K562 (cell line): Measurements from ENCODE around the gene ATP9B. TPM values are rescaled to one million over a fixed set of nuclear protein-coding genes. Genes with fewer than 3 reads are reported as not detected.

Experiments
- ATAC-seq: fragments of 200-7000 bp; cut with Tn5 transposase; 3 replicates; pipeline ENCODE4 v1.9.1; 2020; ENCODE audit warnings: moderate library complexity
- BruUV-seq: library from RNA; stranded (reverse); fragments of 400-500 nt; replicated peaks from 2 replicates; lab custom pipeline; 2021; lab: Mats Ljungman, UMichigan
- CTCF ChIA-PET: fragments of 300-600 bp; formaldehyde crosslinking; extraction: SDS; loops from one replicate; lab custom pipeline; 2021; ENCODE audit warnings: low intra/inter-chr PET ratio; lab: Yijun Ruan, JAX
- POLR2A ChIA-PET: fragments of 300-600, 350-650 bp; sonication (Branson Sonifier 250); formaldehyde crosslinking; extraction: SDS; loops from one replicate; lab custom pipeline; 2021; ENCODE audit warnings: antibody characterized with exemption, inconsistent platforms; lab: Yijun Ruan, JAX
- DNase-seq, 4 experiments: peaks; one replicate each; pipeline versions ENCODE4 v3.0.0 to v3.0.0-alpha.2; 2011 to 2018; ENCODE audit warnings: low spot score in 3 of 4, mixed read lengths in 3 of 4; ENCODE audit errors: extremely low read depth in 1 of 4
- FAIRE-seq: peaks from 2 replicates; lab custom pipeline; 2011; peaks lifted over from hg19 to GRCh38; lab: Jason Lieb, UNC
- H2AFZ ChIP-seq: 2 replicates; pipeline ENCODE4 v1.6.0; 2011; ENCODE audit warnings: low read depth, low read length, control low read depth, inconsistent platforms
- H3K27ac ChIP-seq: fragments of 200-600 bp; 3 replicates; pipeline ENCODE4 v1.8.0; 2011; ENCODE audit warnings: low read depth, mild to moderate bottlenecking, control low read depth, inconsistent platforms, low read length, moderate library complexity, mixed read lengths; ENCODE audit errors: extremely low read depth
- H3K27me3 ChIP-seq, 2 experiments: fragments of 300-600 bp in 1 of 2; 2 replicates in 1 of 2; 3 replicates in 1 of 2; pipeline versions ENCODE4 v1.6.0 to v1.8.0; 2011; ENCODE audit warnings: inconsistent platforms in 2 of 2, low read length in 2 of 2, mild to moderate bottlenecking in 1 of 2, mixed read lengths in 1 of 2, moderate library complexity in 1 of 2; ENCODE audit not compliant: control insufficient read depth in 2 of 2, insufficient read depth in 2 of 2
- H3K36me3 ChIP-seq: fragments of 300-600 bp; 3 replicates; pipeline ENCODE4 v1.8.0; 2011; ENCODE audit warnings: mild to moderate bottlenecking, low read length, inconsistent platforms; ENCODE audit not compliant: control insufficient read depth, insufficient read depth
- H3K4me1 ChIP-seq, 2 experiments: fragments of 200-600 bp in 1 of 2; replicated peaks in 1 of 2; 2 replicates in 1 of 2; 3 replicates in 1 of 2; pipeline versions ENCODE4 v1.5.1 to v1.8.0; 2011; ENCODE audit warnings: inconsistent platforms in 2 of 2, low read length in 2 of 2, mild to moderate bottlenecking in 1 of 2, mixed read lengths in 1 of 2, moderate library complexity in 1 of 2; ENCODE audit not compliant: control insufficient read depth in 2 of 2, insufficient read depth in 2 of 2
- H3K4me2 ChIP-seq: 2 replicates; pipeline ENCODE4 v1.6.1; 2011; ENCODE audit warnings: low read length, control low read depth, inconsistent platforms, mixed read lengths; ENCODE audit not compliant: insufficient read depth
- H3K4me3 ChIP-seq: fragments of 200-600 bp; sonication (generic), shearing (Covaris generic); 2 replicates; pipeline ENCODE4 v1.5.1; 2016; ENCODE audit warnings: control low read depth, inconsistent platforms
- H3K79me2 ChIP-seq: fragments of 200-600 bp; 3 replicates; pipeline ENCODE4 v1.8.0; 2011; ENCODE audit warnings: low read length, inconsistent platforms; ENCODE audit not compliant: control insufficient read depth, insufficient read depth
- H3K9ac ChIP-seq, 2 experiments: 2 replicates each; pipeline versions ENCODE4 v1.6.0 to v1.6.1; 2011; ENCODE audit warnings: low read depth in 2 of 2, low read length in 2 of 2, control low read depth in 1 of 2, inconsistent platforms in 1 of 2, mild to moderate bottlenecking in 1 of 2, mixed read lengths in 1 of 2; ENCODE audit not compliant: insufficient read depth in 1 of 2
- H3K9me1 ChIP-seq: one replicate; pipeline ENCODE4 v1.6.0; 2011; ENCODE audit warnings: inconsistent platforms, mild to moderate bottlenecking, low read length, moderate library complexity; ENCODE audit not compliant: control insufficient read depth, insufficient read depth
- H3K9me3 ChIP-seq: replicated peaks from 2 replicates; pipeline ENCODE4 v1.5.1; 2011; ENCODE audit warnings: low read depth, low read length, inconsistent platforms; ENCODE audit not compliant: control insufficient read depth, insufficient read depth
- H4K20me1 ChIP-seq: replicated peaks from 2 replicates; pipeline ENCODE4 v1.6.1; 2011; ENCODE audit warnings: low read length, inconsistent platforms, mixed read lengths; ENCODE audit not compliant: control insufficient read depth, insufficient read depth
- ARHGAP35 ChIP-seq: fragments of 450-650 bp; IDR thresholded peaks from 2 replicates; pipeline ENCODE4 v1.6.1; 2018; ENCODE audit not compliant: partially characterized antibody
- POLR2G ChIP-seq: fragments of 200-400 bp; formaldehyde crosslinking; IDR thresholded peaks from 2 replicates; pipeline ENCODE4 v1.6.1; 2017; ENCODE audit warnings: low read depth, mild to moderate bottlenecking, antibody characterized with exemption, low read length, moderate library complexity
- ZNF584 ChIP-seq: fragments of 200-800 bp; sonication (Bioruptor generic); IDR thresholded peaks from 2 replicates; pipeline ENCODE4 v1.6.1; 2016; ENCODE audit warnings: low read depth, mild to moderate bottlenecking, missing genetic modification characterization, missing compliant biosample characterization
- WGBS: fragments of 100-300 bp; shearing (Covaris generic); methylation state at CpG from one replicate; pipeline ENCODE4 v1.1.6; 2016; ENCODE audit warnings: low coverage, mixed read lengths; ENCODE audit not compliant: insufficient coverage; ENCODE audit errors: missing lambda C conversion rate; 5-methylcytosine and 5-hydroxymethylcytosine counted together
- in situ Hi-C: fragments of 300-500 bp; cut with MboI; formaldehyde crosslinking; loops from 4 replicates; pipeline ENCODE4 v1.15.0; 2018; ENCODE audit warnings: inconsistent platforms, mixed read lengths
- intact Hi-C: fragments of 100-400 bp; cut with micrococcal nuclease; formaldehyde crosslinking; loops from 2 replicates; pipeline ENCODE4 v1.14.2; 2022
- polyA plus RNA-seq, 8 experiments: library from polyadenylated mRNA; depleted of rRNA in 4 of 8; stranded (reverse) in 5 of 8; unstranded in 3 of 8; fragments of >200 nt; fragmentation: Nextera tagmentation in 2 of 8; fragmentation: Illumina TruSeq in 1 of 8; extraction: Ambion mirVana in 2 of 8; extraction: Trizol in 1 of 8; gene quantifications; 2 replicates each; pipeline versions ENCODE4 v1.2.1 to v1.2.3, GENCODE V29; 2011 to 2014; ENCODE audit warnings: inconsistent platforms in 1 of 8, missing spikeins in 1 of 8
- total RNA-seq, 7 experiments: library from RNA; depleted of rRNA in 6 of 7; stranded (reverse); fragments of >200 nt in 6 of 7; fragmentation: Illumina TruSeq in 2 of 7; extraction: Trizol in 2 of 7; gene quantifications; 2 replicates each; pipeline versions ENCODE4 v1.2.1 to v1.2.3, GENCODE V29; 2011 to 2021; ENCODE audit warnings: low replicate concordance in 1 of 7
- TF ChIP-seq, protein P1 (sequence below): sonication (generic); formaldehyde crosslinking; IDR thresholded peaks from 2 replicates; pipeline ENCODE4 v1.8.0; 2023; ENCODE audit warnings: mild to moderate bottlenecking, missing genetic modification reagents
- TF ChIP-seq, protein P2 (sequence below): sonication (generic); formaldehyde crosslinking; IDR thresholded peaks from 2 replicates; pipeline ENCODE4 v1.8.0; 2022; ENCODE audit warnings: mild to moderate bottlenecking, missing genetic modification reagents

ATP9B gene
- total and polyA plus RNA-seq, 9 of the 15 experiments (the other 6 are each of a cell fraction or from before 2014, with no cell fraction given) = 0.66 to 13.2 (median 7.9) TPM

DNA sequence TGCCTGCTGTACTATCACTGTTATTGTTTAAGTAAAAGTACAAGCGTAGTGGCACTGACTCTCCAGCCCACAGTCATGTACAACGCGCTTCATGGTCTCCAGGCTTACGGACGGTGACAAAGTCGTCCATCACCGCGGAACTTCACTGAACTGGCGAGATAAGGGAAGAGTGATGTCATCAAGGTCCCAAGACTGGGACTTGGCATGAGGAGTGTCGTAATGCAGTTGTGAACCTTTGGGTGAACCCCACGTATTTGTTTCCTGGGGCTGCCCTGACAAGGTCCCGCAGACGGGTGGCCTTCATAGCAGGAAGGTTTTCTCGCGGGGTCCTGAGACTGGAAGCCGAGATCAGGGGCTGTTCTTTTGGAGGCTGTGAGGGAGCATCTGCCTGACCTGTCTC is 343.8 kb downstream of the ATP9B start (continued):
- TF ChIP-seq, protein P1, sequence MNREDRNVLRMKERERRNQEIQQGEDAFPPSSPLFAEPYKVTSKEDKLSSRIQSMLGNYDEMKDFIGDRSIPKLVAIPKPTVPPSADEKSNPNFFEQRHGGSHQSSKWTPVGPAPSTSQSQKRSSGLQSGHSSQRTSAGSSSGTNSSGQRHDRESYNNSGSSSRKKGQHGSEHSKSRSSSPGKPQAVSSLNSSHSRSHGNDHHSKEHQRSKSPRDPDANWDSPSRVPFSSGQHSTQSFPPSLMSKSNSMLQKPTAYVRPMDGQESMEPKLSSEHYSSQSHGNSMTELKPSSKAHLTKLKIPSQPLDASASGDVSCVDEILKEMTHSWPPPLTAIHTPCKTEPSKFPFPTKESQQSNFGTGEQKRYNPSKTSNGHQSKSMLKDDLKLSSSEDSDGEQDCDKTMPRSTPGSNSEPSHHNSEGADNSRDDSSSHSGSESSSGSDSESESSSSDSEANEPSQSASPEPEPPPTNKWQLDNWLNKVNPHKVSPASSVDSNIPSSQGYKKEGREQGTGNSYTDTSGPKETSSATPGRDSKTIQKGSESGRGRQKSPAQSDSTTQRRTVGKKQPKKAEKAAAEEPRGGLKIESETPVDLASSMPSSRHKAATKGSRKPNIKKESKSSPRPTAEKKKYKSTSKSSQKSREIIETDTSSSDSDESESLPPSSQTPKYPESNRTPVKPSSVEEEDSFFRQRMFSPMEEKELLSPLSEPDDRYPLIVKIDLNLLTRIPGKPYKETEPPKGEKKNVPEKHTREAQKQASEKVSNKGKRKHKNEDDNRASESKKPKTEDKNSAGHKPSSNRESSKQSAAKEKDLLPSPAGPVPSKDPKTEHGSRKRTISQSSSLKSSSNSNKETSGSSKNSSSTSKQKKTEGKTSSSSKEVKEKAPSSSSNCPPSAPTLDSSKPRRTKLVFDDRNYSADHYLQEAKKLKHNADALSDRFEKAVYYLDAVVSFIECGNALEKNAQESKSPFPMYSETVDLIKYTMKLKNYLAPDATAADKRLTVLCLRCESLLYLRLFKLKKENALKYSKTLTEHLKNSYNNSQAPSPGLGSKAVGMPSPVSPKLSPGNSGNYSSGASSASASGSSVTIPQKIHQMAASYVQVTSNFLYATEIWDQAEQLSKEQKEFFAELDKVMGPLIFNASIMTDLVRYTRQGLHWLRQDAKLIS (CRISPR knock-in tag) = no peak

DNA sequence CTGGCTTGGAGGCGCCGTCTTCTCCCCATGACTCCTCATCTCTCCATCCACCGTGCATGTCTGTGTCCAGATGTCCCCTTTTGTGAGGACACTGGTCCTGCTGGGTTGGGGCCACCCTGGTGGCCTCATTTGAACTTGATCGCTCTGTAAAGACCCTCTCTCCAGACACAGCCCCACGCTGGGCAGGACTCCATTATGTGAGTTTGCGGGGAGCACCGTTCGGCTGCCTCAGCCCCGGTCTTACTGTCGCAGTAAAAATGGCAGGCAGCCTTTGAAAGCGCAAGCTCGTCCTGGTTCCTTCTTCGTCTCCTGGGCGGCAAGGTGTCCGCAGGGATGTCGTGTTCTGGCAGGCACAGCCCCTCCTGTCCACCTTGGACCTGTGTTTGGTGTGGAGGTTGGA is 344.2 kb downstream of the ATP9B start:
- DNase-seq = no peak
- H2AFZ ChIP-seq = no peak overlapping the region
- peaks cover 9% of the 10 kb centered on the region; the same call in 2 of the 3 replicates for H3K36me3 ChIP-seq
- no peak overlapping the region for H3K4me2 ChIP-seq
- H4K20me1 ChIP-seq = no peaks in the 10 kb centered on the region; the same call in 1 of the 2 replicates
- H3K4me1 ChIP-seq = peaks cover 8 to 20% of the 10 kb centered on the region in 2 experiments; a peak in 4 of 5 replicates
- WGBS = 96% methylated on average over 9 of the region's 16 CpGs
- H3K9ac ChIP-seq = no peak overlapping the region
- no peak; the same call in 1 of the 3 replicates for ATAC-seq
- TF ChIP-seq, protein P2, sequence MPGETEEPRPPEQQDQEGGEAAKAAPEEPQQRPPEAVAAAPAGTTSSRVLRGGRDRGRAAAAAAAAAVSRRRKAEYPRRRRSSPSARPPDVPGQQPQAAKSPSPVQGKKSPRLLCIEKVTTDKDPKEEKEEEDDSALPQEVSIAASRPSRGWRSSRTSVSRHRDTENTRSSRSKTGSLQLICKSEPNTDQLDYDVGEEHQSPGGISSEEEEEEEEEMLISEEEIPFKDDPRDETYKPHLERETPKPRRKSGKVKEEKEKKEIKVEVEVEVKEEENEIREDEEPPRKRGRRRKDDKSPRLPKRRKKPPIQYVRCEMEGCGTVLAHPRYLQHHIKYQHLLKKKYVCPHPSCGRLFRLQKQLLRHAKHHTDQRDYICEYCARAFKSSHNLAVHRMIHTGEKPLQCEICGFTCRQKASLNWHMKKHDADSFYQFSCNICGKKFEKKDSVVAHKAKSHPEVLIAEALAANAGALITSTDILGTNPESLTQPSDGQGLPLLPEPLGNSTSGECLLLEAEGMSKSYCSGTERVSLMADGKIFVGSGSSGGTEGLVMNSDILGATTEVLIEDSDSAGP (CRISPR knock-in tag) = no peak
- TF ChIP-seq ARHGAP35 = no peak
- TF ChIP-seq POLR2G = no peak
- TF ChIP-seq ZNF584 (CRISPR knock-in tag) = no peak
- TF ChIP-seq, all 486 proteins: peak for 0
- in situ Hi-C loops (no loop called here), intact Hi-C loops (no loop called here)
- peaks cover 12% of the 10 kb centered on the region; the same call in 2 of the 3 replicates for H3K79me2 ChIP-seq
- H3K4me3 ChIP-seq = no peak overlapping the region
- no peak for FAIRE-seq
- H3K27ac ChIP-seq = no peak overlapping the region; the same call in 2 of the 3 replicates
- H3K27me3 ChIP-seq = no peaks in the 10 kb centered on the region
- H3K9me3 ChIP-seq = no peaks in the 10 kb centered on the region
- BruUV-seq = no TSS peak
- ChIA-PET CTCF (no interaction called here), POLR2A (no interaction called here)
- H3K9me1 ChIP-seq = no peaks in the 10 kb centered on the region
